ENCODE data around the gene RASA4. TPM values are rescaled to one million over a fixed set of nuclear protein-coding genes. Genes with fewer than 3 reads are reported as not detected.
"Not testable (repeated sequence)": the region's sequence is repeated elsewhere in the genome, so short reads cannot be mapped to it uniquely, and the experiment has no call there.

RASA4 gene
- total RNA-seq, 2 experiments from 2014 or later: 20.3 to 52.4 TPM

GRCh38 chr7:102638848-102639247 lies 22.3 kb upstream of the RASA4 start:
- H3K36me3 ChIP-seq (ENCODE audit: insufficient read depth, low read length); intact Hi-C loops (cut with micrococcal nuclease; ENCODE audit: unreplicated experiment); BruUV-seq (replicated peaks); DNase-seq (ENCODE audit: low spot score); H4K20me1 ChIP-seq (ENCODE audit: insufficient read depth, low read length); H3K4me1 ChIP-seq (ENCODE audit: insufficient read depth, low read length, poor library complexity, severe bottlenecking); H3K9me2 ChIP-seq (ENCODE audit: insufficient read depth, low read length); CTCF ChIA-PET (ENCODE audit: unreplicated experiment); H3K9me3 ChIP-seq (ENCODE audit: low read length); H3K4me3 ChIP-seq (ENCODE audit: low read depth, low read length, poor library complexity, severe bottlenecking); H2AFZ ChIP-seq (ENCODE audit: low read length); POLR2A ChIA-PET; H3K79me2 ChIP-seq (ENCODE audit: insufficient read depth, low read depth, low read length); H3K27ac ChIP-seq (ENCODE audit: low read depth, low read length, poor library complexity, severe bottlenecking); H3K4me2 ChIP-seq (ENCODE audit: low read length): not testable (repeated sequence)

GRCh38 chr7:102636956-102637355 lies 20.4 kb upstream of the RASA4 start:
- H3K36me3 ChIP-seq (ENCODE audit: insufficient read depth, low read length); H3K4me3 ChIP-seq (ENCODE audit: low read depth, low read length, poor library complexity, severe bottlenecking); H2AFZ ChIP-seq (ENCODE audit: low read length); H3K4me1 ChIP-seq (ENCODE audit: insufficient read depth, low read length, poor library complexity, severe bottlenecking); H3K27ac ChIP-seq (ENCODE audit: low read depth, low read length, poor library complexity, severe bottlenecking); H3K9me2 ChIP-seq (ENCODE audit: insufficient read depth, low read length); BruUV-seq (replicated peaks); H3K4me2 ChIP-seq (ENCODE audit: low read length); H3K9me3 ChIP-seq (ENCODE audit: low read length); CTCF ChIA-PET (ENCODE audit: unreplicated experiment); H3K79me2 ChIP-seq (ENCODE audit: insufficient read depth, low read depth, low read length); POLR2A ChIA-PET; DNase-seq (ENCODE audit: low spot score); H4K20me1 ChIP-seq (ENCODE audit: insufficient read depth, low read length); intact Hi-C loops (cut with micrococcal nuclease; ENCODE audit: unreplicated experiment): not testable (repeated sequence)

- POLR2A ChIA-PET; H2AFZ ChIP-seq (ENCODE audit: low read length); H3K9me3 ChIP-seq (ENCODE audit: low read length); H3K4me3 ChIP-seq (ENCODE audit: low read depth, low read length, poor library complexity, severe bottlenecking); CTCF ChIA-PET (ENCODE audit: unreplicated experiment); H3K4me1 ChIP-seq (ENCODE audit: insufficient read depth, low read length, poor library complexity, severe bottlenecking); H3K79me2 ChIP-seq (ENCODE audit: insufficient read depth, low read depth, low read length); H3K36me3 ChIP-seq (ENCODE audit: insufficient read depth, low read length); H3K27ac ChIP-seq (ENCODE audit: low read depth, low read length, poor library complexity, severe bottlenecking); DNase-seq (ENCODE audit: low spot score); intact Hi-C loops (cut with micrococcal nuclease; ENCODE audit: unreplicated experiment); H3K4me2 ChIP-seq (ENCODE audit: low read length); H3K9me2 ChIP-seq (ENCODE audit: insufficient read depth, low read length); H4K20me1 ChIP-seq (ENCODE audit: insufficient read depth, low read length): not testable (repeated sequence)
- BruUV-seq (replicated peaks): TSS peak; percentile 77
Observed at GRCh38 chr7:102635354-102635753, 18.8 kb upstream of the RASA4 start.

GRCh38 chr7:102634299-102634698 lies 17.7 kb upstream of the RASA4 start:
- H3K4me1 ChIP-seq (ENCODE audit: insufficient read depth, low read length, poor library complexity, severe bottlenecking); H3K4me2 ChIP-seq (ENCODE audit: low read length); H3K36me3 ChIP-seq (ENCODE audit: insufficient read depth, low read length); POLR2A ChIA-PET; H4K20me1 ChIP-seq (ENCODE audit: insufficient read depth, low read length); intact Hi-C loops (cut with micrococcal nuclease; ENCODE audit: unreplicated experiment); DNase-seq (ENCODE audit: low spot score); CTCF ChIA-PET (ENCODE audit: unreplicated experiment); H3K79me2 ChIP-seq (ENCODE audit: insufficient read depth, low read depth, low read length); BruUV-seq (replicated peaks); H3K9me3 ChIP-seq (ENCODE audit: low read length); H3K27ac ChIP-seq (ENCODE audit: low read depth, low read length, poor library complexity, severe bottlenecking); H3K9me2 ChIP-seq (ENCODE audit: insufficient read depth, low read length); H3K4me3 ChIP-seq (ENCODE audit: low read depth, low read length, poor library complexity, severe bottlenecking); H2AFZ ChIP-seq (ENCODE audit: low read length): not testable (repeated sequence)

- H3K4me1 ChIP-seq (ENCODE audit: insufficient read depth, low read length, poor library complexity, severe bottlenecking); H3K36me3 ChIP-seq (ENCODE audit: insufficient read depth, low read length); intact Hi-C loops (cut with micrococcal nuclease; ENCODE audit: unreplicated experiment); POLR2A ChIA-PET; H3K9me2 ChIP-seq (ENCODE audit: insufficient read depth, low read length); CTCF ChIA-PET (ENCODE audit: unreplicated experiment); DNase-seq (ENCODE audit: low spot score); H3K79me2 ChIP-seq (ENCODE audit: insufficient read depth, low read depth, low read length); H3K4me2 ChIP-seq (ENCODE audit: low read length); BruUV-seq (replicated peaks); H3K27ac ChIP-seq (ENCODE audit: low read depth, low read length, poor library complexity, severe bottlenecking); H4K20me1 ChIP-seq (ENCODE audit: insufficient read depth, low read length); H3K4me3 ChIP-seq (ENCODE audit: low read depth, low read length, poor library complexity, severe bottlenecking); H2AFZ ChIP-seq (ENCODE audit: low read length); H3K9me3 ChIP-seq (ENCODE audit: low read length): not testable (repeated sequence)
Observed at GRCh38 chr7:102630622-102631021, 14.1 kb upstream of the RASA4 start.

- H3K27ac ChIP-seq (ENCODE audit: low read depth, low read length, poor library complexity, severe bottlenecking); DNase-seq (ENCODE audit: low spot score); H4K20me1 ChIP-seq (ENCODE audit: insufficient read depth, low read length): not testable (repeated sequence)
Observed at GRCh38 chr7:102627271-102627904, 10.8 kb upstream of the RASA4 start.

GRCh38 chr7:102618122-102618521 lies 1.6 kb upstream of the RASA4 start:
- H3K9me3 ChIP-seq (ENCODE audit: low read length); H3K27ac ChIP-seq (ENCODE audit: low read depth, low read length, poor library complexity, severe bottlenecking); intact Hi-C loops (cut with micrococcal nuclease; ENCODE audit: unreplicated experiment); H3K36me3 ChIP-seq (ENCODE audit: insufficient read depth, low read length); H3K4me3 ChIP-seq (ENCODE audit: low read depth, low read length, poor library complexity, severe bottlenecking); BruUV-seq (replicated peaks); H3K79me2 ChIP-seq (ENCODE audit: insufficient read depth, low read depth, low read length); H3K4me2 ChIP-seq (ENCODE audit: low read length); H4K20me1 ChIP-seq (ENCODE audit: insufficient read depth, low read length); POLR2A ChIA-PET; DNase-seq (ENCODE audit: low spot score); CTCF ChIA-PET (ENCODE audit: unreplicated experiment); H3K9me2 ChIP-seq (ENCODE audit: insufficient read depth, low read length); H3K4me1 ChIP-seq (ENCODE audit: insufficient read depth, low read length, poor library complexity, severe bottlenecking); H2AFZ ChIP-seq (ENCODE audit: low read length): not testable (repeated sequence)

More at GRCh38 chr7:102627271-102627904, 10.8 kb upstream of the RASA4 start:
- H3K36me3 ChIP-seq (ENCODE audit: insufficient read depth, low read length); intact Hi-C loops (cut with micrococcal nuclease; ENCODE audit: unreplicated experiment); H2AFZ ChIP-seq (ENCODE audit: low read length); H3K4me2 ChIP-seq (ENCODE audit: low read length); H3K79me2 ChIP-seq (ENCODE audit: insufficient read depth, low read depth, low read length); POLR2A ChIA-PET; H3K9me2 ChIP-seq (ENCODE audit: insufficient read depth, low read length); H3K4me1 ChIP-seq (ENCODE audit: insufficient read depth, low read length, poor library complexity, severe bottlenecking); CTCF ChIA-PET (ENCODE audit: unreplicated experiment); H3K4me3 ChIP-seq (ENCODE audit: low read depth, low read length, poor library complexity, severe bottlenecking); H3K9me3 ChIP-seq (ENCODE audit: low read length): not testable (repeated sequence)
- TSS peak; percentile 49 for BruUV-seq (replicated peaks)
